Left renal cortex interstitium (tissue), 4 donors: Measurements from ENCODE around the gene CACNB4. TPM values are rescaled to one million over a fixed set of nuclear protein-coding genes. Genes with fewer than 3 reads are reported as not detected.
"Not testable (repeated sequence)": the region's sequence is repeated elsewhere in the genome, so short reads cannot be mapped to it uniquely, and the experiment has no call there.

Experiments used
- DNase-seq, 4 donors: peaks; one replicate each; pipeline ENCODE4 v3.0.0-alpha.2; 2013; ENCODE audit warnings: low read depth in 4 of 4, low spot score in 2 of 4, missing footprints in 1 of 4
- polyA plus RNA-seq, 4 donors: library from polyadenylated mRNA; unstranded; fragments of 120-200 nt; gene quantifications; one replicate each; pipeline ENCODE4 v1.2.1, GENCODE V29; 2013; ENCODE audit not compliant: insufficient read length in 4 of 4

CACNB4 gene
- polyA plus RNA-seq, 4 donors: 5.9 to 14.2 (median 10.5) TPM

GRCh38 chr2:151946899-151947812 is 151.7 kb downstream of the CACNB4 start:
- DNase-seq: peak in 2 of 4 donors; percentile 24 to 62

DNA sequence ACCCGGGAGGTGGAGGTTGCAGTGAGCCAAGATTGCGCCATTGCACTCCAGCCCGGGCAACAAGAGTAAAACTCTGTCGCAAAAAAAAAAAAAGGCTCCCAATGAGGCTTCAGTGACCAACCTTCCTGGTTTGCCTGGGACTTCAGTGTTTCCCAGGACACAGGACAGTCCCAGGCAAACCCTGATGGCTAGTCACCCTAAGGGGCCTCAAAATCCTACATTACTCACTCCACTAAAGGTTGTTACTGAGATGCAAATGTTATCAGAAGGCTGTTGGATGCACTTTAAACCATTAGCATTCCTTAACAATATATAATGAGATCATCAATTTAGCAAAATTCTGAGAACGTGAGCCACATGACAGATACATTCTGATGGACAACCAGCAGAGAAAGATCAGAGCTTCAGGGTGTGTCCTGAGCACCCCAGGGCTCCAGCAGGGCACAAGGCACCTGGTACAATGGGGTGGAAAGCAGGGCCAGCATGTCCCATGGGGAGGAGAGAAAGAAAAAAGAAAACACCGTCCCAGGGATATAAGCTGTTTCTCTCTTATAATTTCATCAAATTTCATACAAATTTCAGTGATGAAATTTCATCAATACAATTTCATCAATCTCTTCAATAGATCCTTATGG is 152.5 kb downstream of the CACNB4 start:
- DNase-seq: no peak

DNA sequence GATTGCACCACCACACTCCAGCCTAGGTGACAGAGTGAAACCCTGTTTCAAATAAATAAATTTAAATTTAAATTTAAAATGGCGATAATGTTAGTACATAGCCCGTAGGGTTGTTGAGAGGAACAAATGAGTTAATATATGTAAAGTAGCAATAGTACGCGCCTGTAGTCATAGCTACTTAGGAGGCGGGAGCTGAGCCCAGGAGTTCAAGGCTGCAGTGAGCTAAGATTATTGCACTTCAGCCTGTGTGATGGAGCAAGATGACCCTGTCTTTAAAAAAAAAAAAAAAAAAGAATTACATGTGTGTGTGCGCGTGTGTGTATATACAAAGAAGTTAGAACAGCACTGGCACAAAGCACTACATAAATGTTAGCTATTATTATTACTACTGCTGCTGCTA is 153.2 kb downstream of the CACNB4 start:
- no peak for DNase-seq

- no peak for DNase-seq
These were observed 153.7 kb downstream of the CACNB4 start for GRCh38 chr2:151945186-151945585.

DNA sequence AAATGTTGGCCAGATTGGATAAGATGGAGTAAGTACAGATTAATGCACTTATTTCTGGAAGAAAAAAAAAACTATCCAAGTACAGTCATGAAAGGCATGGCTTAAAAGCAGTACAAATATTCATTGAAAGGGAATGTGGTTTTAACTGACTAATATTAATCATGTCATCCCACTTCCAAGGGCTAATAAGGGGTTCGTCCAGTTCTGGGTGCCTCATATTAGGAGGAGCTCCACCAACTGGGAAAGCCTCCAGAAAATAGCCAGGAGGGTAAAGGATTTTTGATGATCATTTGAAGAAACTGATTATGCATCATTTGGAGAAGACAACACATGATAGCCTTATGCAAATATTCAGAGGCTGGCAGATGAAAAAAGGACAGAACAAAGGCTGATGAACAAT is 155.4 kb downstream of the CACNB4 start:
- DNase-seq: no peak

- DNase-seq: not testable (repeated sequence)
These were observed 156.2 kb downstream of the CACNB4 start for GRCh38 chr2:151942540-151943205.

GRCh38 chr2:151937966-151938365 is 160.9 kb downstream of the CACNB4 start:
- DNase-seq: no peak

- no peak for DNase-seq
These were observed 162.2 kb downstream of the CACNB4 start for GRCh38 chr2:151936626-151937025.

DNA sequence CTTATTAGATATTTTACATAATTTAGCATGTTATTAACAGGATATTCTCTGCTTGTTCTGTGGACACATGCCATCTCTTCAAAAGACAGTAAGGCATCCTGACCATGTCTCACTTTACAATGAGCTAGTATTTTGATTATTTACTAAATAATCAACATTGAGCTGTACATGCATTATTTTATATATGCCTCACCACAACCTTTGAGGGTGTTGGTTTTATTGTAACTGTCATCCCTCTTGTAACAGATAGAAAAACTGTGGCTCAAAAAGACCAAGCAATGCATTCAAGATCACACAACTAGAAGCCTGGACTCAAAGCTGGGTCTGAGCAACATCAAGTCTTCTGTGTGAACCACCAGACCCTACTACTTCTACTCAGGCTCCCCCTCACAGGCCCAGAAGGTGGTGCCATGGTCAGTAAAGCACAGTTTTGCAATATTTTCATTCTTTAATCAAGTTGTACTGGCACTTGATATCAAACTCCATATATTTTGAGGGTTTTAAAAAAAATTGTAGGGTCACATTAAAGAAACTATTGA is 165.5 kb downstream of the CACNB4 start:
- DNase-seq: no peak

DNA sequence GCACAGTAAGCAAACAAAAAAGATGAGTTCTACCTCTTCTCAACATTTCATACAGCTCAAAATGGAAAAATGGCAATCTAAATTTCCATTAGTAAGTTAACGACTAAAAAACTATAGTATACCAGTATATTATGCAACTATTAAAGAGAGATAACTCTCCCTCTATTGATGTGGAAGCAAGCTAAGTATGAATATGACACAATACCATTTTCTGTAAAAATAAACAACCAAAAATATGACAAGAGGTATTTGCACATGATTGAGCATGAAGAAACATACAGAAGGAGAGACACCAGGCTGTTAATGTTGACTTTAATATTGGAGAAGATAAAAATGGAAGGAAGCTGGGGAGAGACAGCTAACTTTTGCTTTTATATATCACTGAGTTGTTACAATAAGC is 167.1 kb downstream of the CACNB4 start:
- DNase-seq: no peak

GRCh38 chr2:151931030-151931611 is 167.7 kb downstream of the CACNB4 start:
- DNase-seq: no peak

GRCh38 chr2:151930042-151930441 is 168.8 kb downstream of the CACNB4 start:
- DNase-seq: no peak

DNA sequence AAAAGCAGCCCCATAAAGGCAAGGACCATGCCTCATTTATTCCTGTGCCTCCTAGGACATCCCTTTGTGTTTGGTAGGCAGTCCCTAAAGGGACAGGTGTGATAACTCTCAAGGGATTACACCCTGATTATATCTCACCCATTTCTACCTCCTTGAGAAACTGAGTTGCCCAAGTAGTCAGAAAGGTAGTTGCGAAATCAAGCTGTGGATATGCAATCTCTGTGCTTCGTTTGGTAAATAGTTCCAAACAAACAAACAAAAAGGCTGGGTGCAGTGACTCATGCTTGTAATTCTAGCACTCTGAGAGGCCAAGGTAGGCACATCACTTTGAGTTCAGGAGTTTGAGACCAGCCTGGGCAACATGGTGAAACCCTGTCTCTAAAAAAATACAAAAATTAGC is 170.5 kb downstream of the CACNB4 start:
- DNase-seq: no peak

- no peak for DNase-seq
These were observed 171.2 kb downstream of the CACNB4 start for GRCh38 chr2:151927501-151928221.

DNA sequence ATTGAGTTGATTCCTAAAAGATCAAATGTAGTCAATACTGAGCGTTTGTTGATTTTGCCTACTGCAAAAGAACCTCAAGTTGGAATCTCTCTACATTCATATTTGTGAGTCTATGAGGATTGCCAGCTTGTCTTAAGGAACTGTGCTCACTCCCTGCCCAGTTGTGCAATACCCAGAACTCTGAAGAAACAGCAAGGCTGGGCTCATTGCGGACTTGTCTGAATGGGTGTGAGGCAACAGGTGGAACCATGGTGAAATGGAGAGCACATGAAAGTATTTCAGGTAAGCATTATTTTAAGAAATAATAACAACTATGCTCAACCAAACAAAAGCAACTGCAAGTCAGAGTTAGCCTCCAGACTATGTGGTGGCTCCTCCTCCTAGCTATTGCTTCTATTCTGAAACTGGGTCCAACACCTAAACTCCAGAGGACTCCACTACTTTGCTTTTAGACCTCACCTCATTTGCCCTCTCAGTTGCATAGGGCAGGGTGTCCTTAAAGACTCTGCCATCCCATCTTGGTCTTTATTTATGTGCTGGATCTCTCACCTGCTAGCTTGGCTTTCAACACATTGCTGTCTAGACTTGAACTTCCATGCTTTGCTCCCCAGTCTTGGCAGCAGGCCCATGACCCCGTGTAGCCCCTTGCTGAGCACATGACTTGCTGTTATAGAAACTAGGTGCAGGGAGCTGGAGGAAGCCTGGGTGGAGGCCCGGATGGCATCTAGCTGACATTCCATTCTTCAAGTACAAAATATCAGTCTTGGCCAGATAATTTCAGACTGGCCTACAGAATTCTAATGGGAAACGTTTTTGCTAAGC is 175.8 kb downstream of the CACNB4 start:
- DNase-seq: peak in 1 of 4 donors; percentile 16

GRCh38 chr2:151919786-151920185 is 179.1 kb downstream of the CACNB4 start:
- no peak for DNase-seq

DNA sequence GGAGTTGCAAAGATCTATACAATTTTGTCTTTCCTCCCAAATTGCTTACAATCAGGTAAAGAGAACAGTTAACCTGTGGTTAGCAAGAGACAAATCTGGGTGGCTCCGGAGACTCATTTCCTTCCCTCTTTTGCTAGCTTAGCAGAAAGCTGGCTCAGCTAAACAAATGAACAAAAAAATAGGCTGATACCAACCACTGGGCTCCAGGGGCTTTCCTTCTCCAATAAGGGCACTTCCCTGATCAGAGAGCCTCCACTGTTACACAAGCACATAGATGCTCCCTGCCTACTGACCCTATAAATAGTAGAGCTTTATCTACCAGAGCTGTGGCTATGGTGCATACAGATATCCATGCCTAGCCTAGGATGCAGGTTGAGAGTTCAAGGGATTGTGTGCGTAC is 180.5 kb downstream of the CACNB4 start:
- DNase-seq: no peak

- no peak for DNase-seq
These were observed 182.2 kb downstream of the CACNB4 start for GRCh38 chr2:151916632-151917031.

- DNase-seq: not testable (repeated sequence)
These were observed 183.2 kb downstream of the CACNB4 start for GRCh38 chr2:151915629-151916025.
